Measurements from ENCODE around the gene ACSS1.

ACSS1 gene

GRCh38 chr20:25058051-25058846 lies at the start of gene ACSS1:
TSS of gene ACSS1 (minus strand) at chr20:25058139. CDS start at chr20:25058102, 37 bp downstream.
- peak; percentile 25 to 63 for DNase-seq

DNA sequence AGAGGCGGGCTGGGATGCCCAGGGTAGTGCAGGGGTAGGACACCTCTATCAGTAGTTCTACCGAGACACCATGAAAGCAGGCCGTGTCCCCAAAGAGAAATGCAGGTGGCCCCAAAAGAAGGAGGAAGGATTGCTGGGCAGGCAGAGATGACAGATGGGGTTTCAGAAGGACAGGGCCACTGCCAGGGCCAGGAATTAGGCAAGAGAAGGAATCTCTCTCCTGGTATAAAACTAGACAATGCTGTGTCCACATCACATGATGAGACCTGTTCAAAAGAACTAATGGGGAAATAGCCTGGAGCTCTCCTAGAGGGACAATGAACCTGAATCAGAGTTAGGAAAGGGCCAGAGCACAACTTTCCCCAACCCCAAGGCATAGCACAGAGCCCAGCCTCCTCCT lies 45.6 kb upstream of the ACSS1 start:
- DNase-seq = no peak

DNA sequence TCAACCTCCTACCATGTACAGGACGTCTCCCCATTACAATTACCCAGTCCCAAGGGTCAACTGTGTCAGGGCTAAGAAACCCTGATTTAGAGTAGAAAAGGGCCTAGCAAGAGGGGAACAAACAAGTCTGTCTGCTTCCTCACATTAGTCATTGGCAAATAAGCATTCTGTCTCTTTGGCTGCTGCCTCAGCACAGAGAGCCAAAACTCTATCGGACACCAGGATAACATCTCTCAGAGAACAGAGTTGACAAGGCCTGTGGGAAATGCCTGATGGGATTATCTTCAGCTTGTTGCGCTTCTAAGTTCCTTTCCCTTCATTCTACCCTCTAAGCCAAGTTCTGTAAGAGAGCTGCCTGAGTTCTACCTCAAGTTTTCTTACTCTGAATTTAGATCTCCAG lies 43.0 kb upstream of the ACSS1 start:
- DNase-seq = no peak

GRCh38 chr20:25099601-25100140 lies 41.7 kb upstream of the ACSS1 start:
- DNase-seq = no peak

- DNase-seq = no peak
These were observed 39.6 kb upstream of the ACSS1 start for GRCh38 chr20:25097498-25097897.

GRCh38 chr20:25090492-25091429 lies 32.8 kb upstream of the ACSS1 start:
- no peak for DNase-seq

- no peak for DNase-seq
These were observed 31.7 kb upstream of the ACSS1 start for GRCh38 chr20:25089662-25090061.

DNA sequence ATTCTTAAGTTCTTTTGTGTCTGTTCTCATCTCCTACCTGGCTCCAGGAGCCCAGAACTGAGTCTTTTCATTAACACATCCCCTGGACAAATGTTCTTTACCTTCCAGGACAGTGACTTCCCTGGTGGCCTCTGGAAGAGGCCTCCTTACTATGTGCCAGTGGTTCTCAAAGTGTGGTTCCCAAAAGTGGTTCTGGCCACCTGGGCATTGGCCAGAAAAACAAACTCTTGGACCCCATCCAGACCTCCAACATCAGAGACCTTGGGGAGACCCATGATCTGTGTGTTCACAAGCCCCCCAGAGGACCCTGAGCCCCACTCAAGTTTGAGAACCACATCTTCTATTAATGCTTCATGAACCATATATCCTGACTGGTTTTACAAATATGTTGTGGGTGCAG lies 31.2 kb upstream of the ACSS1 start:
- no peak for DNase-seq

DNA sequence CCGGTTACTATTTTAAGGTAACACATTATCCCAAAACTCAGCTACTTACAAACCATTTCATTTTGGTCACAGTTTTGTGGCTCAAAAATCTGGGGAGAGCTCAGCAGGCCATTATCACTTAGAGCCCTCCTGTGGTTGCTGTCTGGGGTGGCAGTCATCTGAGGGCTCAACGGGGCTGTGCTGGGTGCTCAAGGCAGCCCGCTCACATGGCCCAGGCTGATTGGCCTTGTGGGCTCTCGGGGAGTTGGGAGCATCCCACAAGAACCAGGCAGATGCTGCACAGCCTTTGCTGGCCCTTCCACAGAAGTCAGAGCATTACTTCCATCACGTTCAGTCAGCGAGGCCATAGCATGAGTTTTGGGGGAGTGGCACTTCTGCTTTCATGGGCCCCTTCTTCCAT lies 30.3 kb upstream of the ACSS1 start:
- DNase-seq = no peak

- DNase-seq = no peak
These were observed 29.4 kb upstream of the ACSS1 start for GRCh38 chr20:25087186-25087929.

- no peak for DNase-seq
These were observed 28.0 kb upstream of the ACSS1 start for GRCh38 chr20:25085756-25086495.

GRCh38 chr20:25084626-25085187 lies 26.8 kb upstream of the ACSS1 start:
- DNase-seq = no peak

DNA sequence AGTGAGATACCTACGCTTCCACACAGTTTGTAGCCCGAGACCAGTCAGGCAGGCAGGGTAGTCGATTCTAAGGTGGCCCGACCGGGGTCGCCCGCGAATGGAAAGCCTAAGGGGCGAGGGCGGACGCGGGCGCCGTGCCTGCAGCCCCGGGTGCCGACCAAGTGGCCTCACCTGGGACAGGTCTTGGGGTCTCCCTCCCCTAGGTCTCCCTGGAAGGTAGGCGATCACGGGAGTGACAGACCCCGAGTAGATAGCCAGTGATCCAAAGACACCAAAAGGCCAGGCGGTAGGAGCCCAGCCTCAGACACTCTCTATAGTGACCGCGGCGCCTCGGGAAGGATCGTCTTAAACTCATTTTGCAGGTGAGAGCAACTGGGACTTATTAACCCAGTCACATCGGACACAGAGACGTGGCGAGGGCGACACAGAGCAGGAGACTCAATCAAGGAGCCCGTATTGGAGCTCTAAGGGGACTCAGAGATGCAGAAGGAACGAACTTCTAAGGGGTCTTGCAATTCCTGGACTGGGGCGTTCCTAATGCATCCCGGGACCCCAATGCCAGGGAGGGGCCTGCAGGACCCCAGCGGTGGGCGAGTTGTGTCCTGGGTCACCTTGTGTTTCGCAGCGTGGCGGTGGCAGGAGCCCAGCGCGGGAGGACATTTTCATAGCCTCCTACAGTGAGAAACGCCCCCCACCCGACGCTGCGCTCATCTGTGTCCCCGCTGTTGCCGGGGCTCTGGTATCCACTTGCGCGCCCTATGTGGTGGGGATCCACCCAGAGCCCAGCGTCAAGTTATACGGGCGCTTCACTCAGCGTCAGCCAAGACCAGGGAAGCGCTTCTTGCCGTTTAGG lies 26.1 kb upstream of the ACSS1 start:
- no peak for DNase-seq

- DNase-seq = no peak
These were observed 25.3 kb upstream of the ACSS1 start for GRCh38 chr20:25083141-25083772.

DNA sequence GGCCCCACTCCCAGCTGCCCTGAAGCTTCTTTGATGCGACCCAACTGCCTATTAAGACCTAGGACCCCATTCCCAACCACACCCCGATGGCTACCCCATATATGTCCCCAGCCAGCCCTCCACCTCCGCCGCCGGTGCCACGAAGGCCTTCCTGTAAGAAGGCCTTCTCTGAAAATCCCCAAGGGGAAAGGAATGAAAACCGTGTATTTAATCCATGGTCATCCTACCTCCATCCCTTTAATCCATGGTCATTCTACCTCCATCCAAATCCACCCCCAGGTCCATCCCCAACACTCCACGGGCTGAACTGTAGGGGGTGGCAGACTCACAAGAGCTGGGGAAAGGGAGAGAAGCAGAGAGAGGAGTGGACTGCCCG lies 24.5 kb upstream of the ACSS1 start:
- no peak for DNase-seq

DNA sequence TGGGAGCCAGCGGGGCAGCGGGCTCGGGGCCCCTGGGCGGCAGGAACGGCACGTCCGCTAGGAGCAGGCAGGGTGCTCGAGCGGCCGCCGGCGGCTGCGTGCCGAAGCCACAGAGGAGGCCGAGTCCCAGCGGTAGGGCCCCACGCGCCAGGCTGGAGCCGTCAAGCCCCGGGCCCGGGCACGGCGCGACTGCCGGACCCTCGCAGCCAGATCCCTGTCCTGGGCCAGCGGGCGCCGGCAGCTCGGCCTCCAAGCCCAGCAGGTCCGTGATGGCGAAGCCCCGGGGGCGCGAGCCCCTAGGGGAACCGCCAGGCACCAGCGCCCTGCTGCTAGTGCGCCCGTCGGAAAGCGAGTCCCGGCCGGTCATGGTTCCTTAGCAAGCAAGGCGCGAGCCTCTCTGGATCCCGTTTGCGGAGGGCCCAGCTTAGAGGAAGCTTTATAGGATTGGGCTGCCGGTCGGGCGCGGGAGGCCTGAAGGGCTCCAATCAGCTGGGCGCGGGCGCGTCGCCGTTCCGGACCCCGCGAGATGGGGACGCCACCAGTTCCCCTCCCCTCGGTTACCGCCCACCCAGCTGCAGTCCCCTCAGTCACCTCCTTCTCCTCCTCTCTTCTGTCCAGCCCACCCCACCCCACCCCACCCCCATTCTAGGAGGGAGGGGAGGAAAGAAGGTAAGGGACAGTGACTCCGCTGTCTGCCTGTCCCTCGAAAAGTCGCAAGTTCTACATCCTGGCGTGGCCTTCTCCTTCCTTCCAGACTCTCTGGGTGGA lies 24.0 kb upstream of the ACSS1 start, which contains the start of gene VSX1:
Gene VSX1 (minus strand): TSS at position 412 of the 768 bp plus-strand sequence. CDS start 45 bp downstream, at position 367.
- DNase-seq = no peak

DNA sequence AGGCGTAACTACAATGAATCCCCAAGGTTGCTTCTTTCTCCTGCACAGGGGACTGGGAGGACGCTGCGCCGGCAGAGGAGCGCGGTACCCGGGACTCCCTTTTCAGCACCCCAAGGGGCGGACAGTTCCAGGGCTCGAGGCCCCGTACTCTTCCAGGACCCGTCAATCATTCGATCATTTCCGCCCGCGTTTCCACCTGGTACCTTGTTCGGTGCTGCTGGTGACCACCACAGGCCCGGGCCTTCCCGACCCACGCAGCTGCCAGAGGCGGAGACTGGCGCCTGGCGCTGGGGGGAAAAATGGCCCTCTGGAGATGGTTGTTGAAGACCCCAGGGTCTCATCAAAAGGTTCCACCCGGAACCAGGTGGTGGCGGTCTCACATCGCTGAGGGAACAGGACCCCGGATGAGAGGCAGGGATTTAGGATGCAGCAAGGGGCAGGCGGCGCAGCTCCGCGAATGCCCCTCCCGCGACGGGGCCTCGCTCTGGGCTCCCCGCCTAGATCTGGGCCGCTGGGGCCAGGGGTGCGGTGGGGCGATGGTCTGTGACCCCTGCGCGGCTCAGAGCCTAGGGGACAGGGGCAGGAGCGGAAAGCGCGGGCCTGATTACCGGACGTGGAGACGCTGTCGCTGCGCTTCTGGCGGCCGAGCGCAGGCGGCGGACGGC lies 23.3 kb upstream of the ACSS1 start:
- DNase-seq = no peak

- no peak for DNase-seq
These were observed 21.2 kb upstream of the ACSS1 start for GRCh38 chr20:25079171-25079570.

DNA sequence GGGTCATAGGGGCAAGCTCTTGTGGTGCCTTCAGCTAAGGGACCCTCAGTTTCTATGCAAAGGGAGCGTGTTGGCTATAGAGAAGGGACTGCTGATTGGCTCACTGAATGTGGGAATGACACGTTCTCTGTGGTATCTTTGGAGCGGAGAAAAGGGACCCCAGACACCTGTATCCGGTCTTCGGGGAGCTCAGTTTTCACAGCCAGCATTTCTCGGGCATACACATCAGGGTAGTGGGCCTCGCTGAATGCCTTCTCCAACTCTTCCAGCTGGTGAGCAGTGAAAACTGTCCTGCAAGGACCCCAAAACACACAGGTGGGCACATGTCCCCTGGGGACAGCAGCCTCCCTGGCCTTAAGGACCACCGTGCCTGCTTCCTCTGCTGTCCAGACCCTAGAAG lies 20.7 kb upstream of the ACSS1 start:
- DNase-seq = no peak

Measured in SW 1271 (cell line).